Panc1 (cell line): ENCODE results near the gene NR6A1. TPM values are rescaled to one million over a fixed set of nuclear protein-coding genes. Genes with fewer than 3 reads are reported as not detected.
"Not testable (repeated sequence)": the region's sequence is repeated elsewhere in the genome, so short reads cannot be mapped to it uniquely, and the experiment has no call there.

Experiments used
- ATAC-seq: fragments of 200-7000 bp; cut with Tn5 transposase; 2 replicates; pipeline ENCODE4 v1.9.1; 2020; ENCODE audit warnings: mild to moderate bottlenecking, moderate library complexity
- BruUV-seq: library from RNA; stranded (reverse); fragments of 400-500 nt; replicated peaks from 2 replicates; lab custom pipeline; 2021; lab: Mats Ljungman, UMichigan
- CTCF ChIA-PET: fragments of 300-600 bp; sonication (Branson Sonifier 250); formaldehyde crosslinking; loops from one replicate; lab custom pipeline; 2022; ENCODE audit warnings: antibody characterized with exemption; lab: Charles Lee
- POLR2A ChIA-PET: fragments of 300-600 bp; sonication (Branson Sonifier 250); formaldehyde crosslinking; loops from one replicate; lab custom pipeline; 2022; ENCODE audit warnings: antibody characterized with exemption; lab: Charles Lee
- DNase-seq: peaks from one replicate; pipeline ENCODE4 v3.0.0-alpha.2; 2010; ENCODE audit warnings: low read depth, low spot score
- H3K27ac ChIP-seq: 2 replicates; pipeline ENCODE4 v1.5.1; 2011; ENCODE audit warnings: mild to moderate bottlenecking, low read length, inconsistent platforms
- H3K27me3 ChIP-seq: fragments of 200-500 bp; sonication (Bioruptor generic); 2 replicates; pipeline ENCODE4 v1.6.0; 2014; ENCODE audit warnings: low read length, inconsistent platforms; ENCODE audit not compliant: control insufficient read depth, insufficient read depth
- H3K36me3 ChIP-seq: fragments of 200-500 bp; sonication (Bioruptor generic); 2 replicates; pipeline ENCODE4 v1.5.1; 2014; ENCODE audit warnings: inconsistent platforms, mild to moderate bottlenecking, low read length, moderate library complexity; ENCODE audit not compliant: control insufficient read depth, insufficient read depth
- H3K4me1 ChIP-seq: 2 replicates; pipeline ENCODE4 v1.5.1; 2011; ENCODE audit warnings: inconsistent platforms, mild to moderate bottlenecking, low read length, moderate library complexity; ENCODE audit not compliant: control insufficient read depth, insufficient read depth
- H3K4me3 ChIP-seq, 2 experiments: 2 replicates each; pipeline ENCODE4 v1.5.1; 2011 to 2012; ENCODE audit warnings: low read depth in 2 of 2, low read length in 2 of 2, mild to moderate bottlenecking in 2 of 2, inconsistent platforms in 1 of 2, moderate library complexity in 1 of 2
- H3K9me3 ChIP-seq: fragments of 200-500 bp; sonication (Bioruptor generic); 2 replicates; pipeline ENCODE4 v1.5.1; 2014; ENCODE audit warnings: low read depth, mild to moderate bottlenecking, inconsistent platforms, low read length, moderate library complexity; ENCODE audit not compliant: control insufficient read depth, insufficient read depth
- CTCF ChIP-seq: fragments of 450-650 bp; IDR thresholded peaks from 2 replicates; pipeline ENCODE4 v1.5.1; 2017; ENCODE audit warnings: mild to moderate bottlenecking
- POLR2AphosphoS5 ChIP-seq: IDR thresholded peaks from 2 replicates; pipeline ENCODE4 v1.6.1; 2012; ENCODE audit warnings: mild to moderate bottlenecking, low read depth, low read length, moderate library complexity
- REST ChIP-seq, 2 experiments: IDR thresholded peaks; 2 replicates each; pipeline ENCODE4 v1.6.1; 2011 to 2012; ENCODE audit warnings: low read depth in 2 of 2, control low read depth in 1 of 2, low read length in 1 of 2, mild to moderate bottlenecking in 1 of 2, moderate library complexity in 1 of 2; ENCODE audit not compliant: insufficient read depth in 1 of 2
- SIN3A ChIP-seq: IDR thresholded peaks from 2 replicates; pipeline ENCODE4 v1.6.1; 2012; ENCODE audit warnings: low read depth, mild to moderate bottlenecking, low read length, moderate library complexity, borderline replicate concordance; ENCODE audit not compliant: insufficient read depth
- TCF7L2 ChIP-seq: IDR thresholded peaks from 2 replicates; pipeline ENCODE4 v1.6.1; 2011; ENCODE audit warnings: mild to moderate bottlenecking, low read depth, low read length, inconsistent platforms
- in situ Hi-C: cut with HindIII; loops from 2 replicates; pipeline ENCODE4 v1.10.0; 2016; ENCODE audit warnings: low sequenced_read_pairs, low pct_unique_long_range_greater_than_20kb
- intact Hi-C: fragments of 100-400 bp; cut with micrococcal nuclease; formaldehyde crosslinking; loops from one replicate; pipeline ENCODE4 v1.10.0; 2022; ENCODE audit not compliant: unreplicated experiment
- total RNA-seq: library from RNA; stranded (reverse); gene quantifications from one replicate; pipeline ENCODE4 v1.2.1, GENCODE V29; 2021; ENCODE audit not compliant: unreplicated experiment

The NR6A1 gene
- total RNA-seq, 1 experiment from 2014 or later, result 7.6 TPM

- no TSS peak for BruUV-seq
- intact Hi-C loops (loop anchor here (2.0 to 5.0 kb wide), 2 partner anchors 80 to 94 kb away; no protein-coding TSS in a partner anchor), in situ Hi-C loops (no loop called here)
- ChIA-PET POLR2A (no interaction called here), CTCF (interaction anchor here (0.6 to 2.3 kb wide), 9 partner anchors 43 to 148 kb away, joined by 3 to 12 read pairs (median 4); no protein-coding TSS in a partner anchor)
- TF ChIP-seq CTCF (no peak), POLR2AphosphoS5 (no peak), TCF7L2 (no peak), REST (IDR thresholded peaks at IDR 0.05; ENCODE audit: insufficient read depth in 1 of 2, low read depth in 2 of 2, low read length in 1 of 2) (no peak), SIN3A (no peak)
- Histone ChIP-seq H3K4me3 (no peak overlapping the region), H3K27me3 (no peaks in the 10 kb centered on the region), H3K9me3 (no peaks in the 10 kb centered on the region), H3K36me3 (no peaks in the 10 kb centered on the region), H3K4me1 (peaks cover 42% of the 10 kb centered on the region), H3K27ac (no peak overlapping the region)
- DNase-seq, result no peak
- no peak for ATAC-seq
Observed at GRCh38 chr9:124616961-124617360, 154.2 kb downstream of the NR6A1 start.

- POLR2A ChIA-PET, result interaction anchor here (0.7 kb wide), 1 partner anchor 150 kb away, joined by 11 read pairs; no protein-coding TSS in a partner anchor
- intact Hi-C loops, result loop anchor here (2.0 to 5.0 kb wide), 2 partner anchors 81 to 95 kb away; no protein-coding TSS in a partner anchor
Observed at GRCh38 chr9:124615840-124616239, 155.3 kb downstream of the NR6A1 start.

GRCh38 chr9:124615100-124615742 lies 155.9 kb downstream of the NR6A1 start:
- in situ Hi-C loops, result no loop called here
- DNase-seq (no peak), ATAC-seq (no peak)
- intact Hi-C loops, result loop anchor here (5.0 kb wide), 1 partner anchor 82 kb away; no protein-coding TSS in a partner anchor
- Histone ChIP-seq H3K4me3 (no peak overlapping the region), H3K27me3 (no peaks in the 10 kb centered on the region), H3K36me3 (no peaks in the 10 kb centered on the region), H3K27ac (no peak overlapping the region), H3K4me1 (peaks cover 32% of the 10 kb centered on the region), H3K9me3 (no peaks in the 10 kb centered on the region)
- no peak for TF ChIP-seq REST (IDR thresholded peaks at IDR 0.05; ENCODE audit: insufficient read depth in 1 of 2, low read depth in 2 of 2, low read length in 1 of 2)
- no peak for TF ChIP-seq TCF7L2
- TF ChIP-seq CTCF, result no peak
- TF ChIP-seq SIN3A, result no peak
- no peak for TF ChIP-seq POLR2AphosphoS5
- CTCF ChIA-PET, result interaction anchor here (1.0 kb wide), 1 partner anchor 43 kb away, joined by 4 read pairs; no protein-coding TSS in a partner anchor
- POLR2A ChIA-PET, result no interaction called here
- BruUV-seq, result no TSS peak

More at GRCh38 chr9:124615840-124616239, 155.3 kb downstream of the NR6A1 start:
- CTCF ChIA-PET, result interaction anchor here (1.0 kb wide), 1 partner anchor 43 kb away, joined by 4 read pairs; no protein-coding TSS in a partner anchor
- H3K4me3 ChIP-seq, in situ Hi-C loops, H3K36me3 ChIP-seq, H3K9me3 ChIP-seq, H3K27ac ChIP-seq, H3K27me3 ChIP-seq, DNase-seq, ATAC-seq, BruUV-seq: not testable (repeated sequence)
- peaks cover 34% of the 10 kb centered on the region for H3K4me1 ChIP-seq
